IMR-90 (cell line): Measurements from ENCODE around the gene SLC2A2. TPM values are rescaled to one million over a fixed set of nuclear protein-coding genes. Genes with fewer than 3 reads are reported as not detected.
A peak's percentile ranks its signal among the peaks of the same experiment; 100 is the strongest.

Source experiments
- ATAC-seq: fragments of 200-7000 bp; cut with Tn5 transposase; 2 replicates; pipeline ENCODE4 v1.9.1; 2020; ENCODE audit warnings: low read depth, mild to moderate bottlenecking, moderate library complexity
- BruUV-seq: library from RNA; stranded (reverse); fragments of 400-500 nt; replicated peaks from 2 replicates; lab custom pipeline; 2021; lab: Mats Ljungman, UMichigan
- CTCF ChIA-PET: fragments of 300-600 bp; formaldehyde crosslinking; extraction: SDS; loops from one replicate; lab custom pipeline; 2021; ENCODE audit warnings: antibody characterized with exemption; lab: Yijun Ruan, JAX
- POLR2A ChIA-PET: fragments of 300-600 bp; sonication (Branson Sonifier 250); formaldehyde crosslinking; loops from one replicate; lab custom pipeline; 2022; ENCODE audit warnings: antibody characterized with exemption; ENCODE audit not compliant: unreplicated experiment; lab: Charles Lee
- DNase-seq: peaks from one replicate; pipeline ENCODE4 v3.0.0; 2013
- H2AFZ ChIP-seq: replicated peaks from 2 replicates; pipeline ENCODE3; 2013; ENCODE audit warnings: low read length, mild to moderate bottlenecking; ENCODE audit not compliant: poor library complexity
- H2AK5ac ChIP-seq: 2 replicates; pipeline ENCODE4 v1.6.1; 2013; ENCODE audit warnings: low read depth, low read length, inconsistent platforms
- H2AK9ac ChIP-seq: replicated peaks from 2 replicates; pipeline ENCODE3; 2013; ENCODE audit warnings: mild to moderate bottlenecking, low read depth, low read length, moderate library complexity; ENCODE audit not compliant: poor library complexity
- H2BK120ac ChIP-seq: 2 replicates; pipeline ENCODE4 v1.6.1; 2013; ENCODE audit warnings: low read depth, low read length, inconsistent platforms
- H2BK15ac ChIP-seq: 3 replicates; pipeline ENCODE4 v1.6.1; 2013; ENCODE audit warnings: low read depth, low read length, inconsistent platforms
- H2BK20ac ChIP-seq: 2 replicates; pipeline ENCODE4 v1.6.1; 2013; ENCODE audit warnings: low read depth, mild to moderate bottlenecking, inconsistent platforms, low read length, moderate library complexity
- H2BK5ac ChIP-seq: 2 replicates; pipeline ENCODE4 v1.6.1; 2013; ENCODE audit warnings: mild to moderate bottlenecking, low read depth, low read length, inconsistent platforms; ENCODE audit not compliant: poor library complexity, severe bottlenecking
- H3K14ac ChIP-seq: replicated peaks from 2 replicates; pipeline ENCODE4 v1.6.1; 2013; ENCODE audit warnings: low read depth, low read length, inconsistent platforms
- H3K18ac ChIP-seq: 2 replicates; pipeline ENCODE4 v1.6.1; 2013; ENCODE audit warnings: low read depth, low read length, control low read depth
- H3K23ac ChIP-seq: 2 replicates; pipeline ENCODE4 v1.6.1; 2013; ENCODE audit warnings: low read depth, low read length, inconsistent platforms
- H3K27ac ChIP-seq: 2 replicates; pipeline ENCODE4 v1.5.1; 2013; ENCODE audit warnings: mild to moderate bottlenecking, control low read depth, low read length; ENCODE audit not compliant: insufficient read depth
- H3K27me3 ChIP-seq: 2 replicates; pipeline ENCODE4 v1.6.1; 2013; ENCODE audit warnings: low read length; ENCODE audit not compliant: control insufficient read depth, insufficient read depth
- H3K36me3 ChIP-seq: 2 replicates; pipeline ENCODE4 v1.6.1; 2013; ENCODE audit warnings: low read length, mixed read lengths; ENCODE audit not compliant: control insufficient read depth, insufficient read depth
- H3K4ac ChIP-seq: 2 replicates; pipeline ENCODE4 v1.6.1; 2013; ENCODE audit warnings: low read depth, low read length, inconsistent platforms
- H3K4me1 ChIP-seq: 2 replicates; pipeline ENCODE4 v1.6.1; 2013; ENCODE audit warnings: low read length, mixed read lengths; ENCODE audit not compliant: control insufficient read depth, insufficient read depth
- H3K4me2 ChIP-seq: 2 replicates; pipeline ENCODE4 v1.6.1; 2013; ENCODE audit warnings: low read depth, mild to moderate bottlenecking, control low read depth, low read length, moderate library complexity
- H3K4me3 ChIP-seq: 2 replicates; pipeline ENCODE4 v1.5.1; 2013; ENCODE audit warnings: low read depth, mild to moderate bottlenecking, control low read depth, low read length, moderate library complexity; ENCODE audit not compliant: insufficient read depth
- H3K56ac ChIP-seq: 2 replicates; pipeline ENCODE4 v1.6.1; 2013; ENCODE audit warnings: low read length, inconsistent platforms; ENCODE audit not compliant: insufficient read depth; ENCODE audit errors: extremely low read depth
- H3K79me1 ChIP-seq, 2 experiments: 2 replicates each; pipeline ENCODE4 v1.6.1; 2013; ENCODE audit warnings: low read length in 2 of 2, inconsistent platforms in 1 of 2, low read depth in 1 of 2
- H3K9ac ChIP-seq: 2 replicates; pipeline ENCODE4 v1.6.1; 2013; ENCODE audit warnings: low read depth, low read length, control low read depth
- H3K9me1 ChIP-seq: 2 replicates; pipeline ENCODE4 v1.6.1; 2013; ENCODE audit warnings: low read length, inconsistent platforms; ENCODE audit not compliant: insufficient read depth
- H3K9me3 ChIP-seq: 2 replicates; pipeline ENCODE4 v1.6.1; 2013; ENCODE audit warnings: low read length; ENCODE audit not compliant: control insufficient read depth, insufficient read depth
- H4K20me1 ChIP-seq: 2 replicates; pipeline ENCODE4 v1.6.1; 2013; ENCODE audit warnings: low read length, inconsistent platforms; ENCODE audit not compliant: insufficient read depth
- H4K5ac ChIP-seq: 2 replicates; pipeline ENCODE4 v1.6.1; 2013; ENCODE audit warnings: mild to moderate bottlenecking, low read depth, low read length, control low read depth
- H4K8ac ChIP-seq, 2 experiments: 2 replicates each; pipeline ENCODE4 v1.6.1; 2013; ENCODE audit warnings: low read depth in 2 of 2, low read length in 2 of 2, control low read depth in 1 of 2, inconsistent platforms in 1 of 2
- H4K91ac ChIP-seq: 2 replicates; pipeline ENCODE4 v1.6.1; 2013; ENCODE audit warnings: low read depth, low read length, inconsistent platforms; ENCODE audit not compliant: insufficient read depth
- CEBPB ChIP-seq: IDR thresholded peaks from 2 replicates; pipeline ENCODE4 v1.6.1; 2012; ENCODE audit warnings: low read depth, low read length, improper control_type of control experiment
- RFX5 ChIP-seq: IDR thresholded peaks from 2 replicates; pipeline ENCODE4 v1.8.0; 2012; ENCODE audit warnings: low read depth, mild to moderate bottlenecking, low read length, moderate library complexity
- dilution Hi-C: fragments of 300-500 bp; cut with HindIII; formaldehyde crosslinking; loops from one replicate; pipeline ENCODE4 v1.14.3; 2018; ENCODE audit warnings: low sequenced_read_pairs; ENCODE audit not compliant: unreplicated experiment
- in situ Hi-C: fragments of 300-500 bp; cut with MboI; formaldehyde crosslinking; loops from 3 replicates; pipeline ENCODE4 v1.14.3; 2019; ENCODE audit warnings: low sequenced_read_pairs, inconsistent platforms, mixed read lengths
- intact Hi-C: fragments of 100-400 bp; cut with micrococcal nuclease; formaldehyde crosslinking; loops from 2 replicates; pipeline ENCODE4 v1.10.0; 2022
- polyA plus RNA-seq, 3 experiments: library from polyadenylated mRNA; depleted of rRNA; stranded (reverse); fragments of >200 nt; gene quantifications; 2 replicates each; pipeline ENCODE4 v1.2.3, GENCODE V29; 2012; ENCODE audit warnings: low replicate concordance in 1 of 3
- total RNA-seq: library from RNA; depleted of rRNA; stranded (reverse); fragments of >200 nt; gene quantifications from 2 replicates; pipeline ENCODE4 v1.2.3, GENCODE V29; 2012

SLC2A2 gene
- total and polyA plus RNA-seq, 2 of the 4 experiments (the other 2 are of a cell fraction): not detected

GRCh38 chr3:170956647-170957046 is 69.9 kb downstream of the SLC2A2 start:
- H3K9me3 ChIP-seq: no peaks in the 10 kb centered on the region
- CTCF ChIA-PET: no interaction called here
- H2AK9ac ChIP-seq: no peak overlapping the region
- H2AFZ ChIP-seq: no peak overlapping the region
- DNase-seq: no peak
- intact Hi-C loops (no loop called here), dilution Hi-C loops (no loop called here), in situ Hi-C loops (loop anchor here (25.0 kb wide), 1 partner anchor 806 kb away; no protein-coding TSS in a partner anchor)
- BruUV-seq: no TSS peak
- no peak overlapping the region for H3K56ac ChIP-seq
- H3K4me1 ChIP-seq: no peaks in the 10 kb centered on the region
- H3K36me3 ChIP-seq: no peaks in the 10 kb centered on the region
- no peak for ATAC-seq
- no peaks in the 10 kb centered on the region for H3K9me1 ChIP-seq
- H3K9ac ChIP-seq: no peak overlapping the region
- H3K27ac ChIP-seq: no peak overlapping the region
- TF ChIP-seq RFX5 (no peak), CEBPB (peak; percentile 69)
- H3K18ac ChIP-seq: no peak overlapping the region
- no peak overlapping the region for H4K91ac ChIP-seq
- no peak overlapping the region for H2BK5ac ChIP-seq
- POLR2A ChIA-PET: no interaction called here
- no peak overlapping the region for H2BK15ac ChIP-seq
- H2BK120ac ChIP-seq: no peak overlapping the region
- no peak overlapping the region for H3K4me3 ChIP-seq
- no peak overlapping the region for H3K4ac ChIP-seq
- no peaks in the 10 kb centered on the region for H4K20me1 ChIP-seq
- H4K5ac ChIP-seq: no peak overlapping the region
- no peaks in the 10 kb centered on the region for H3K79me1 ChIP-seq
- H2BK20ac ChIP-seq: no peak overlapping the region
- H4K8ac ChIP-seq: no peak overlapping the region
- H3K14ac ChIP-seq: no peak overlapping the region
- no peak overlapping the region for H2AK5ac ChIP-seq
- H3K4me2 ChIP-seq: no peak overlapping the region
- peaks cover 12% of the 10 kb centered on the region for H3K27me3 ChIP-seq
- H3K23ac ChIP-seq: no peak overlapping the region
